ENCODE data around the gene LPAR3. TPM values are rescaled to one million over a fixed set of nuclear protein-coding genes. Genes with fewer than 3 reads are reported as not detected.

LPAR3 gene
- total and polyA plus RNA-seq, 2 of the 13 experiments (the other 11 are each of a cell fraction or from before 2014, with no cell fraction given): not detected

DNA sequence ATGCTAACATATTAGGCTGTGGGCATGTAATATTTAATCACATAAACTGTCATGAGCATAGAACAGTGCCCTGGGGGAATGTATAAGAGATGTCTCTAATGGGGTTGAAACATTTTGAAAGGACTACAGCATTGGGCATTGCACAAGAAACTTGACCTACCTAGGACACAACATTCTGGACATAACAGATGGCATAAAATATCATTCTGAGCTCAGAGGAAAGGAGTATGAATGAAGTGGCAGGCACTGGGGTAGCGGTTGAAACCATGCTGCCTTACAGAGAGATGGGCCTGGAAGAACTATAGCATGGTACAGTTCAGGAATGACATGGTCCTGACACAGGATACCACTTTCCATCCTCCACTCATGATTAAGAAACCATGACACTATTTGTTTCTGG is 69.0 kb downstream of the LPAR3 start:
- Histone ChIP-seq H3K9ac (ENCODE audit: insufficient read depth, low read depth, low read length) (no peak overlapping the region), H4K20me1 (ENCODE audit: insufficient read depth, low read length) (no peaks in the 10 kb centered on the region), H3K4me2 (ENCODE audit: low read depth, low read length) (no peak overlapping the region), H3K27ac (ENCODE audit: extremely low read length, insufficient read depth, low read length) (no peak overlapping the region), H2AFZ (ENCODE audit: low read length) (no peak overlapping the region), H3K27me3 (ENCODE audit: control insufficient read depth in 1 of 2, insufficient read depth in 2 of 2, low read length in 2 of 2) (no peaks in the 10 kb centered on the region; a peak in 1 of 5 replicates), H3K79me2 (ENCODE audit: insufficient read depth, low read length) (no peaks in the 10 kb centered on the region), H3K36me3 (replicated peaks in 1 of 2; ENCODE audit: control insufficient read depth in 1 of 2, insufficient read depth in 2 of 2, low read length in 2 of 2) (no peaks in the 10 kb centered on the region), H3K9me3 (ENCODE audit: low read length) (no peaks in the 10 kb centered on the region), H3K4me1 (ENCODE audit: insufficient read depth, low read length) (no peaks in the 10 kb centered on the region), H3K4me3 (replicated peaks in 1 of 3; ENCODE audit: insufficient read depth in 1 of 3, low read depth in 2 of 3, low read length in 3 of 3) (no peak overlapping the region)
- CTCF ChIA-PET (ENCODE audit: low intra/inter-chr PET ratio, low total read pairs): no interaction called here
- FAIRE-seq (no peak), DNase-seq (ENCODE audit: low spot score) (no peak), ATAC-seq (no peak)
- intact Hi-C loops (cut with micrococcal nuclease; ENCODE audit: unreplicated experiment): no loop called here
- in situ Hi-C loops (cut with HindIII; ENCODE audit: extremely low pct_ligation_motif_present, low pct_unique_long_range_greater_than_20kb): no loop called here
- WGBS (ENCODE audit: low lambda C conversion rate): 0% methylated on average over 1 of the region's 1 CpG
- no TSS peak for BruUV-seq (replicated peaks)
- POLR2A ChIA-PET: no interaction called here
- no peak for TF ChIP-seq MAFF (IDR thresholded peaks at IDR 0.05; ENCODE audit: low read depth, low read length)
- TF ChIP-seq TCF12 (IDR thresholded peaks at IDR 0.05): no peak
- TF ChIP-seq TCF12 (CRISPR knock-in tag; IDR thresholded peaks at IDR 0.05): no peak
- TF ChIP-seq, protein P1, sequence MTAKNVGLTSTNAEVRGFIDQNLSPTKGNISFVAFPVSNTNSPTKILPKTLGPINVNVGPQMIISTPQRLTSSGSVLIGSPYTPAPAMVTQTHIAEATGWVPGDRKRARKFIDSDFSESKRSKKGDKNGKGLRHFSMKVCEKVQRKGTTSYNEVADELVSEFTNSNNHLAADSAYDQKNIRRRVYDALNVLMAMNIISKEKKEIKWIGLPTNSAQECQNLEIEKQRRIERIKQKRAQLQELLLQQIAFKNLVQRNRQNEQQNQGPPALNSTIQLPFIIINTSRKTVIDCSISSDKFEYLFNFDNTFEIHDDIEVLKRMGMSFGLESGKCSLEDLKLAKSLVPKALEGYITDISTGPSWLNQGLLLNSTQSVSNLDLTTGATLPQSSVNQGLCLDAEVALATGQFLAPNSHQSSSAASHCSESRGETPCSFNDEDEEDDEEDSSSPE (CRISPR knock-in tag; IDR thresholded peaks at IDR 0.05): no peak
- TF ChIP-seq ZNF772 (CRISPR knock-in tag; IDR thresholded peaks at IDR 0.05): no peak
- TF ChIP-seq, protein P2, sequence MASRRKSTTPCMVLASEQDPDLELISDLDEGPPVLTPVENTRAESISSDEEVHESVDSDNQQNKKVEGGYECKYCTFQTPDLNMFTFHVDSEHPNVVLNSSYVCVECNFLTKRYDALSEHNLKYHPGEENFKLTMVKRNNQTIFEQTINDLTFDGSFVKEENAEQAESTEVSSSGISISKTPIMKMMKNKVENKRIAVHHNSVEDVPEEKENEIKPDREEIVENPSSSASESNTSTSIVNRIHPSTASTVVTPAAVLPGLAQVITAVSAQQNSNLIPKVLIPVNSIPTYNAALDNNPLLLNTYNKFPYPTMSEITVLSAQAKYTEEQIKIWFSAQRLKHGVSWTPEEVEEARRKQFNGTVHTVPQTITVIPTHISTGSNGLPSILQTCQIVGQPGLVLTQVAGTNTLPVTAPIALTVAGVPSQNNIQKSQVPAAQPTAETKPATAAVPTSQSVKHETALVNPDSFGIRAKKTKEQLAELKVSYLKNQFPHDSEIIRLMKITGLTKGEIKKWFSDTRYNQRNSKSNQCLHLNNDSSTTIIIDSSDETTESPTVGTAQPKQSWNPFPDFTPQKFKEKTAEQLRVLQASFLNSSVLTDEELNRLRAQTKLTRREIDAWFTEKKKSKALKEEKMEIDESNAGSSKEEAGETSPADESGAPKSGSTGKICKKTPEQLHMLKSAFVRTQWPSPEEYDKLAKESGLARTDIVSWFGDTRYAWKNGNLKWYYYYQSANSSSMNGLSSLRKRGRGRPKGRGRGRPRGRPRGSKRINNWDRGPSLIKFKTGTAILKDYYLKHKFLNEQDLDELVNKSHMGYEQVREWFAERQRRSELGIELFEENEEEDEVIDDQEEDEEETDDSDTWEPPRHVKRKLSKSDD (CRISPR knock-in tag; IDR thresholded peaks at IDR 0.05; ENCODE audit: low read depth): no peak
- TF ChIP-seq HNRNPH1 (optimal IDR thresholded peaks at IDR 0.05; ENCODE audit: low read depth, low read length): no peak
- no peak for TF ChIP-seq ZNF570 (CRISPR knock-in tag; IDR thresholded peaks at IDR 0.05; ENCODE audit: borderline replicate concordance)
- TF ChIP-seq MEIS2 (CRISPR knock-in tag; IDR thresholded peaks at IDR 0.05): no peak
- TF ChIP-seq ZFYVE20 (CRISPR knock-in tag; IDR thresholded peaks at IDR 0.05; ENCODE audit: borderline replicate concordance, low read depth): no peak
- no peak for TF ChIP-seq JDP2 (CRISPR knock-in tag; IDR thresholded peaks at IDR 0.05; ENCODE audit: borderline replicate concordance)
- TF ChIP-seq RELA (CRISPR knock-in tag; IDR thresholded peaks at IDR 0.05): no peak
- TF ChIP-seq, protein P3, sequence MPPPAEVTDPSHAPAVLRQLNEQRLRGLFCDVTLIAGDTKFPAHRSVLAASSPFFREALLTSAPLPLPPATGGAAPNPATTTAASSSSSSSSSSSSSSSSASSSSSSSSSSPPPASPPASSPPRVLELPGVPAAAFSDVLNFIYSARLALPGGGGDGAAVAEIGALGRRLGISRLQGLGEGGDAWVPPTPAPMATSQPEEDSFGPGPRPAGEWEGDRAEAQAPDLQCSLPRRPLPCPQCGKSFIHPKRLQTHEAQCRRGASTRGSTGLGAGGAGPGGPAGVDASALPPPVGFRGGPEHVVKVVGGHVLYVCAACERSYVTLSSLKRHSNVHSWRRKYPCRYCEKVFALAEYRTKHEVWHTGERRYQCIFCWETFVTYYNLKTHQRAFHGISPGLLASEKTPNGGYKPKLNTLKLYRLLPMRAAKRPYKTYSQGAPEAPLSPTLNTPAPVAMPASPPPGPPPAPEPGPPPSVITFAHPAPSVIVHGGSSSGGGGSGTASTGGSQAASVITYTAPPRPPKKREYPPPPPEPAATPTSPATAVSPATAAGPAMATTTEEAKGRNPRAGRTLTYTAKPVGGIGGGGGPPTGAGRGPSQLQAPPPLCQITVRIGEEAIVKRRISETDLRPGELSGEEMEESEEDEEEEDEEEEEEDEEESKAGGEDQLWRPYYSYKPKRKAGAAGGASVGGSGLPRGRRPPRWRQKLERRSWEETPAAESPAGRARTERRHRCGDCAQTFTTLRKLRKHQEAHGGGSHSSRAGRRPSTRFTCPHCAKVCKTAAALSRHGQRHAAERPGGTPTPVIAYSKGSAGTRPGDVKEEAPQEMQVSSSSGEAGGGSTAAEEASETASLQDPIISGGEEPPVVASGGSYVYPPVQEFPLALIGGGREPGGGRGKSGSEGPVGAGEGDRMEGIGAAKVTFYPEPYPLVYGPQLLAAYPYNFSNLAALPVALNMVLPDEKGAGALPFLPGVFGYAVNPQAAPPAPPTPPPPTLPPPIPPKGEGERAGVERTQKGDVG (CRISPR knock-in tag; IDR thresholded peaks at IDR 0.05; ENCODE audit: borderline replicate concordance): no peak
- TF ChIP-seq KLF12 (CRISPR knock-in tag; IDR thresholded peaks at IDR 0.05; ENCODE audit: borderline replicate concordance): no peak
- no peak for TF ChIP-seq EHMT2 (IDR thresholded peaks at IDR 0.05; ENCODE audit: borderline replicate concordance, low read depth, low read length)
- no peak for TF ChIP-seq ZFP90 (CRISPR knock-in tag; IDR thresholded peaks at IDR 0.05; ENCODE audit: borderline replicate concordance)
- TF ChIP-seq ZNF451 (CRISPR knock-in tag; IDR thresholded peaks at IDR 0.05): no peak
- TF ChIP-seq U2AF1 (optimal IDR thresholded peaks at IDR 0.05; ENCODE audit: low read depth, low read length): no peak
- no peak for TF ChIP-seq ZNF878 (CRISPR knock-in tag; IDR thresholded peaks at IDR 0.05)
- no peak for TF ChIP-seq ZNF282 (IDR thresholded peaks at IDR 0.05; ENCODE audit: partially characterized antibody)

All from HepG2 (cell line).